HG03175 (cell line): ENCODE measurements around the gene CCNG2.
"Not testable (repeated sequence)": the region's sequence is repeated elsewhere in the genome, so short reads cannot be mapped to it uniquely, and the experiment has no call there.

Experiments
- ATAC-seq: cut with Tn5 transposase; IDR thresholded peaks from one replicate; pipeline ENCODE4 v1.9.1; 2021; ENCODE audit warnings: mild to moderate bottlenecking, moderate library complexity; ENCODE audit not compliant: unreplicated experiment

Gene CCNG2, protein sequence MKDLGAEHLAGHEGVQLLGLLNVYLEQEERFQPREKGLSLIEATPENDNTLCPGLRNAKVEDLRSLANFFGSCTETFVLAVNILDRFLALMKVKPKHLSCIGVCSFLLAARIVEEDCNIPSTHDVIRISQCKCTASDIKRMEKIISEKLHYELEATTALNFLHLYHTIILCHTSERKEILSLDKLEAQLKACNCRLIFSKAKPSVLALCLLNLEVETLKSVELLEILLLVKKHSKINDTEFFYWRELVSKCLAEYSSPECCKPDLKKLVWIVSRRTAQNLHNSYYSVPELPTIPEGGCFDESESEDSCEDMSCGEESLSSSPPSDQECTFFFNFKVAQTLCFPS

DNA sequence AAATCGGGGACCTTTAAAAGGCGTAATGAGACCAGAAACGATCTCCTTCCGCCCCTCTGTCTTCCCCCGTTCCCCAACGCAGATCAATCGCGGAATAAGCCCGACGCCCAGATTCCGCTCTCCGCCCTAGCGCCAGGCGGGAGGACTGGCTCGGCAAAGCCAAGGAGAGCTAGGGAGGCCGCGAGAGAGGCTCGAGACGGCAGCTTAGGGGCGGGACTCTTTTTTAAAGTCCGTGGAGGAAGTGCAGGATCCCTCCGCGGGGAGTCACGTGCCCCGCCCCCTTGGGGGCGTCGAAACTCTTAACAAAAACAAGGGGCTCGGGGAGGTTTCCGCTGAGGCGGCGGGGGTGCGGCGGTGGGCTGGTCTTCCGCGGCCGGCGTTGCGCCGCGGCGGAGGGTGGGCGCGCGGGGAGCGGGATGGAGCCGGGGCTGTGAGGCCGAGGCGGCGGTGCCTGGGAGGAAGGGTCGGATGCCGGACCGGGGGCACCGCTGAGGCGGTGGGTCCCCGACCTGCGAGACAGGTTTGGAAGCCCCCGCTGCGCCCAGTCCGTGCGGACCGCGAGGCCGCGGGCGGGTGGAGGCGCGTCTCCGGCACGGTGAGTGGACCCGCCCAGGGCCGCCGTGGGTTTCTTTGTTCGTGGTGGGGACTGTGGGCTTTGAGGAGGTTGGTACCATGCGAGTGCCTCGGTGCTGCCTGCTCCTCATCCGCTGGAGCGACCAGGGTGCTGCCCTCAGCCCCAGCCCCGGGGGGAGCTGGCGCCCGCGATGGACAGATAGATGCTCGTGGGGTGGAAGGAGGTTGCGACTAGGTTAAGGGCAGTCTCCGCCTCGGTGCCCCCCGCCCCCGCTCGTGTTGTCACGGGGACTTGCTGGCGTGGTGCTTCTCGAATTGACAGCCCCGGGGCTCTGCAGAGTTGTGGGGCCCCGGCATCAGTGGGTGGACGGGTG lies at the start of gene CCNG2:
TSS of gene CCNG2 (plus strand) at position 296 of the 947 bp plus-strand sequence. CDS start 1,326 bp downstream, outside the sequence.
- peak; percentile 20 for ATAC-seq

DNA sequence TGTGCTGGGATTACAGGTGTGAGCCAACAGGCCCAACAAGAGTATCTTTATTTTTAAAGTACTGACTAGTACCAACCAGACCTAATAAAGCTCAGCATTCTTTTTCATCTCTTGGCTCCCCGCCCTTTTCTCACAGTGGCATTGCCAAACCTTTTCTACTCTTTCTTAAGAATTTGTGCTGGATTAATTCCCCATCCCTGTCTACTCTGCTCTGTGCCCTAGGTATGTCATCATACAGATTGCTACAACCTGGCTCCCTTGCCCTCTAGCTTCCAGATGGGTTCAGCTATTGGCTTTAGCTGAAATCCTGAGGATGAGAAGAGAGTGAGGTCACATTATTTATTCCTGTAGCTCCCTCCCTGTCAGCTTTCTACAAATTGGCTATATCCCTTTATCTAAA lies 46.3 kb upstream of the CCNG2 start:
- no peak for ATAC-seq

DNA sequence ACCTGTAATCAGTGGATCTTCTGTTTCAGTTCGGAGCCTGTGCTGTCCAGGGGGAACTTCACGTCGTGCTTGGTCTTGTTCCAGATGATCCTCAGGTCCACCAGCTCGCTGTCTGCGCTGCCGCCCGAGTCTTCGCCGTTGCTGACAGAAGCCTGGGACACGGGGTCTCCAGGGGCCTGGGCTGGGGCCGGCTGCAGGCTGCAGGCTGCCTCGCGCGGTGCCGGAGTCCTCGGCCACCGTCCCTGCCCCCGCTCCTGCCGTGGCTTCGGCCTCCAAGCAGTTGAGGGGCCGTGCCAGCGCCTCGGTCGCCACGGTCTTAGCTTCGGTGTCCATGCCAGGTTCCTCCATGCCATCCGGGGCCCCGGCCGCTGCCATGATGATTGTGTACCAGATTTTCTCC lies 43.9 kb upstream of the CCNG2 start:
- no peak for ATAC-seq

DNA sequence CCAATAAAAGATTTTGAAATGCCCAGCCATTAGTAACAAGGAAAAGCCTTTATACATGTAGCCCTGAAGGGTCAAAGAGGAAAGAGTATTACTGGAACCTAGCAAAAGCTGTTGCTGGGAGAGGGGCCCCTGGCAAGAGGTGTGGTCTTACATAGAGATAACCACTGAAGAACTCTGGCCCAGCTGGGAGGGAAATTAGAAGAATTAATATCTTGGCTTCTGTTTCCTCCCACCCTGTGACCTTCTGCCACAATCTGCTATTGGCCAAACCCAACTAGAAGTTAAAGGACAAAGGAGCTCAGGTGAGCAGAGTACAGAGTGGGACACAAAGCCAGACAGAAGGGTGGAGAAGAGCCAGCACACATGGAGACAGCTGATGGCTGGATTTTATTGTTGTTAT lies 39.3 kb upstream of the CCNG2 start:
- ATAC-seq, result no peak

DNA sequence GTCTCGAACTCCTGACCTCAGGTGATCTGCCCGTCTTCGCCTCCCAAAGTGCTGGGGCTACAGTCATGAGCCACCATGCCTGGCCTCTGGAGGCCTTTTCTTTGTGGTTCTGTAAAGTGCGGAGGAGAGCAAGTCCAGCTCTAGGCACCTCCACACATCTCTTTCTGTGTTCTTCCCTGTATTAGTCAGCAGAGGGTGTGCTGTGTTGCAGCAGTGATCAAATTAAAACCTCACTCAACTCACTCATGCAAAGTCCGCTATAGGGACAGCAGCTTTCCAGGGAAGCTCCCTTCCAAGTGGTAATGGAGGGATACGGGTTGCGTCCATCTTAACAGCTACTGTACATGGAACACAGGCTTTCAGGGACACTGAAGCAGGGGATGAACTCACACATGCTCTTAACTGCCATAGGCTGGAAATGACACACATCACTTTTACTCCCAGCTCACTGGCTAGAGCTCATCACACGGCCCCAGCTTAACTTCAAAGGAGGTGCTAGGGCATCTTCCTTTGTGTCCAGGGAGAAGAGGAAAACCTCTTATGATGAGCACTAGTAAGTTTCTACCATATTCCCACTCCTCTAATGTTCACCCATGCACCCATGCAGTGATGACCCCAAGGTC lies 36.0 kb upstream of the CCNG2 start:
- ATAC-seq, result peak; percentile 56

DNA sequence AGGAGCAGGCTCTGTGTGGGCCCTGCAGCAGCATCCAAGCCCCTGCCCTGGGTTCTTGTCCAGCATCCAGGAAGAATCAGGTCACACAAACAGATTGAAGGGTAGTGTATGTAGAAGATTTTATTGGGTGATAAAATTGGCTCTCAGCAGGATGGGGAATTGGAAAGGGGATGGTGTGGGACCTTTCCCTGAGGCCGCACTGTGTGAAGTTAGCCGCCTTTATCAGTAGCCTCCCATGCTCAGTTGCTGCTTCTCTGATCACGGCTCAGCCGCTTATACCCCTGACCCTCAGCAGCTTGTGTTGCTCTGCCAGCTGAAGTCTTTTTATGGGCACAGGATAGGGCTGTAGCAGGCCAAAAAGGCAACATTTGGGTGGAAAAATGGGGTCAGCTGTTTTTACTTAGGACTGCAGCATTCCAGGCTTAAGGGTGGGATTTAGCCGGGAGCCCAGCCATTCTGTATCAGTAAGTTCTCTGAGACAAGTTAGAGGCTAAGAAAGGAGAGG lies 35.2 kb upstream of the CCNG2 start:
- no peak for ATAC-seq

DNA sequence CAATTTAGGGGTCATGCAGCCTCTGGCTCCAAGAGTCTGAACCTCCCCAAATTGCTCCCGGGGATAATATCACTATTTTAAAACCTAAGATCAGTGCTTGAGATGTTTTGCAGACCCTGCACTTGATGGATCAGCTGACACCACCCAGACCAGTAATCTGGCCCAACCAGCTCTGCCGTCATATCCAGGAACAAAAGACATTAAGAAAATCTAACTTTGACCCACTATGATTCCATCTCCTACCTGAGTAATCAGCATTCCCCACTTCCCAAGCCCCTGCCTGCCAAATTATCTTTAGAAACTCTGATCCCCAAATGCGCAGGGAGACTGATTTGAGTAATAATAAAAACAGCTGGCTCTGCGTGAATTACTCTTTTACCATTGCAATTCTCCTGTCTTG lies 34.4 kb upstream of the CCNG2 start:
- no peak for ATAC-seq

DNA sequence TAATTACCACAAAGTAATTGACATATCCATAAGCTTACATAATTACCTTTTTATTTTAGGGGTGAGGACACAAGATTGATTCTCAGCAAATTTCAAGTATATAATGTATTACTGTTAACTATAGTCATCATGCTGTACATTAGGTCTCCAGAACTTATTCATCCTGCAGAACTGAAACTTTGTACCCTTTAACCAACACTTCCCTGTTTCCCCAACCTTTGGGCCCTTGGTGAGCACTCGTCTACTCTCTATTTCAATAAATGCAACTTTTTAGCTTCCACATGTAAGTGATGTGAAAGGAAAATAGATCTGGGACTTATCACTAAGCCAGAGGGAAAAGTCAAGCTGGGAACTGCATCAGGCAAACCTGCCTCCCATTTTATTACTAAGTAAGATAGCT lies 33.6 kb upstream of the CCNG2 start:
- no peak for ATAC-seq

DNA sequence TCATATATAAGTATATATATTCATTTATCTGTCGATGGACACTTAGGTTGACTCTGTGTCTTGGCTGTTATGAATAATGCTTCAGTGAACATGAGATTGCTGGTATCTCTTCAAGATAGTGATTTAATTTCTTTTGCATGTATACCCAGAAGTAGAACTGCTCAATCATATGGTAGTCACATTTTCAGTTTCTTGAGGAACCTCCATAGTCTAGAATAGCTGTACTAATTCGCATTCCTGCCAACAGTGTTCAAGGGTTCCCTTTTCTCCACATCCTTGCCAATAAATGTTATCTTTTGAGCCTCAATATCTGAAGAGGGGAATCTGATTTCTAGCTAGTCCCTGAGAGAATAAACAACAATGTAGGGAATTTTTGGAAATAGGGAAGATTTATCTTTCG lies 32.4 kb upstream of the CCNG2 start:
- ATAC-seq, result no peak

DNA sequence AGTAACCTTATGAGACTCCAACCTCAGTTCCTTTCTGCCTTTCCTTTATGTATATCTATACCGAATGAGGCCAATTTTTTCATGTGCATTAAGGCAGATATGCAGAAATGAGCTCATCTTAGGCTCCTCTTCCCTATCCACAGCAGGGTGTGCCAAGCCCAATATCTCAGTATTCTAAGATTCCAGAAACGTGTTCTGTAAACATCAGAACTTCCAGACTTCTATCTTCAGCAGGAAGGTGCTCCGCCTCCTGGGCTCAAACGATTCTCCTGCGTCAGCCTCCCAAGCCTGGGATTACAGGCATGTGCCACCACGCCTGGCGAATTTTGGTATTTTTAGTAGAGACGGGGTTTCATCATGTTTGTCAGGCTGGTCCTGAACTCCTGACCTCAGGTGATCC lies 31.0 kb upstream of the CCNG2 start:
- no peak for ATAC-seq

DNA sequence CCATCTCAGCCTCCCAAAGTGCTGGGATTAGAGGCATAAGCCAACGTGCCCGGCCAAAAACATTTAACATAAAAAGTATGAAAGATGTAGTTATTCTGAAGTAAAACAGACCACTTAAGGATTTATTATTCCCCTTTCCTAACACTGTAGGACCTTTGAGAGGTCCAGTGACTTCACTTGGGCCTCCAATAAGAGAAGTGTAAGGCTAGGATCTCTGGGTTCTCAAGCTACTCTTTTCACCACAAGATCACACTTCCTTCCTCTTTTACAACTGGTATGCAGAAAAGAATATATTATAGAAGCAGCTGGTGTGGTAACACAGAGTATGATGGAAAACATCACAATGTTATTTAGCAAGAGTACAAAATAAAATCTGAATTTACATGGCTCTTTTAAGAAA lies 30.2 kb upstream of the CCNG2 start:
- peak; percentile 90 for ATAC-seq

DNA sequence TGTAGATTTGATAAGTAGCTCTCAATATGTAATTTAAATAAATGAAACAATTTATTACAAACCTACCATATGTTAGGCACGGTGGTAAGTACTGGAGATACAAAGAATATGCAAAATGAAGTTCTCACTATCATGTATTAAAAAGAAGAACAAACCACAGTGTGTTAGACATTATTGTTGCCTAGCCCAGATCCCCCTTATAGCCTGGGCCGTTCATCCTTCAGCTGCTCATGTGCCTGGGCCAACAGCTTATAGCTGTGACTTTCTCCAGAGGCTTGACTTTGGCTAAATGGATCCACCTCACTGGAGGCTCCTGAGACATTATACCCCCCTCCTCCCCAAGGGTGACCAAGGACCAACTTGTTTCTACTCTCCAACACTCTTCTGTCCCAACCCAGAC lies 29.8 kb upstream of the CCNG2 start:
- ATAC-seq, result peak; percentile 63

DNA sequence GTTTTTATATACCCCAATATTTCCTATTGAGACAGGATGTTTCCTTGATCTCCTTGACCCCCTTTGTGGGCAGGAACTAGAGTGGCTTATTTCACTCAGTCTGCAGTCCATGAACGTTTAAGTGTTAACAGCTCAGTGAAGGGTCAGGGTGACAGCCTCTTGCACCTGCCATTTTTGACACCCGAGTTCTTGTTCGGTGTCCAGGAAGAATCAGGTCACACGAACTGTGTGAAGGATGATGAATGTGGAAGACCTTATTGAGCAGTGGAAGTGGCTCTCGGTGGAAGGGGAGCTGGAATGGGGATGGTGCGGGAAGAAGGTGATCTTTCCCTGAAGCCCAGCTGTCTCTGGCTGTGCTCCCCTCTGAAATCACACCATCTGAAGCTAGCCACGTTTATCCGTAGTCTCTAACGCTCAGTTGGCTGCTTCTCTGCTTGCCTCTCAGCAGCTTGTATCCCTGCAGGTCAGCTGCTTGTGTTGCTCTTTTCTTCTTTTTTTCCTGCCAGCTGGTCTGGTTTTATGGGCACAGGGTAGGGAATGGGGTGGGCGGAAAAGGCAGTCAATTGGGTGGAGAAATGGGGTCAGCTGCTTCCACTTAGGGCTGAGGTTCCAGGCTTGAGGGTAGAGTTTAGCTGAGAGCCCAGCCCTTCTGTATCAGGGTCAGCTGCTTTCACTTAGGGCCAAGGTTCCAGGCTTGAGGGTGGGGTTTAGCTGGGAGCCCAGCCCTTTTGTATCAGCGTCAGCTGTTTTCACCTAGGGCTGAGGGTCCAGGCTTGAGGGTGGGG lies 29.0 kb upstream of the CCNG2 start:
- no peak for ATAC-seq

DNA sequence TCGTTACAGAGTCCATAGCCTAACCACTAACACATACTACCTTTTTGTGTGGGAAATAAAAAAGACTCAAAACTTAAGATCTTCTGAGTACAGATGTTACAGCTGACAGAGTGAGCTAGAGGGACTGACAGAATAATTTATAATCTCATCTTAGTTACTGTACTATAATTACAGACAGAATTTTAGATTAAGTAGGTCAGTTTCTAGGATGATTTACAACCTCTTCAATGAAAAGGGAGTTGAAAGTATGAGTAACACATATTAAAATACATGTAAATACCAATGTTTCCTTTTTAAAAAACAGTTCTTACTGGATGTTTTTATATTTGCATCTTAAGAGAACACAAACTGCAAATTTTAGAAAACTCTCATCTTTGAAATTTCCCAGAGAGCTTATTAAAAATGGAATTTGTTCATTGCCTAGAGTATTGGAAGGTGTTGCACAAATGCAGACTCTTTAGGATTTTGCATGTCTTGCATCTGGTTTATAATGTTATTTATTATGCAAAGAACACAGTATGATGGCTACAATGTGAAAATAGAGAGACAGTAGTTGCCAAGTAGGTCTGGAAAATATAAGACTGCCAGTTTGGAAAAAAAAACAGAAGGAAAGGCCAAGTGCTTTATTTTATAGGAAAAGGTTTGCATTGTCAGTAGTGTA lies 24.2 kb upstream of the CCNG2 start:
- no peak for ATAC-seq

DNA sequence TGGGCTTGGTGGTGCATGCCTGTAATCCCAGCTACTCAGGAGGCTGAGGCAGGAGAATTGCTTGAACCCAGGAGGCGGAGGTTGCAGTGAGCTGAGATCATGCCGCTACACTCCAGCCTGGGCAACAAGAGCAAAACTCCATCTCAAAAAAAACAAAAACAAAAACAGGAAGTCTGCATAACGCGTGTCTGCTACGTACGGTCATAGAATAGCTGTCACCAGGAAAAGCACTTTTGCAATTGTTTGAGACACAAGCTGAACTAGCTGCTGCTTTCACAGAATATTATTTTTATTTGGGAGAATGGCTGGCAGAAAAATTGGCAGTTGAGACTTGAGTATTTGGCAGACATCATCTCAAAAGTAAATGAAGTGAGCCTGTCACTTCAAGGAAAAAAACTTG lies 19.6 kb upstream of the CCNG2 start:
- ATAC-seq, result not testable (repeated sequence)

DNA sequence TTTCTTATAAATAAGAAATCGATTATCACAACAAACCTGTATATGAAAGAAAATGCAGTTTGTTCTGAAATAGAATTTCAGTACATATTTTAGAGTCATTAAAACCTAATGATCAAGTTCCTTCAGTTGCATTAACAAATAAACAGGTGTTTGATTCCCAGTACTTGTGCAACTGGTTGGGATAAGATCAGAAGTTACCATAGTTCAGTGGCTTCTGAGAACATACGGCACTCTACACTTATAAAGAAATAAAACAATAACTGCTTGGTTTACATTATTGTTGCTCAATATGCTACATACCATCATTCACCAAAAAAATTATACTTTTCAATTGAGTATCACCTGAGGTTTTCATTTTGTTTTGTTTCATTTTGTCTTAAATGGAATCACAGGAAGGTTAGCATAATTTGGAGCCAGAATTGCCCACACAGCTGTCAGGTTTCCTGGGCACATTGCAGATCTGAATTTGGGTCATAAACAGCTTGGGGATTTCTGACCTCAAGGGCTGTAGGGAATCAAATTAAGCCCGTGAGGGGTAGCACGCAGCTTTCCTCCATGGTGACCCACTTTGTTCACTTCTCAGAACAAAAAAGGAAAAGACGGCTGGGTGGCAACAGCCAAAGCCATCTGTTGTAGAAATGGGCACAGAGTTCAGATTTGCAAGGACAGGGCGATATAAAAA lies 14.9 kb upstream of the CCNG2 start:
- ATAC-seq, result no peak

DNA sequence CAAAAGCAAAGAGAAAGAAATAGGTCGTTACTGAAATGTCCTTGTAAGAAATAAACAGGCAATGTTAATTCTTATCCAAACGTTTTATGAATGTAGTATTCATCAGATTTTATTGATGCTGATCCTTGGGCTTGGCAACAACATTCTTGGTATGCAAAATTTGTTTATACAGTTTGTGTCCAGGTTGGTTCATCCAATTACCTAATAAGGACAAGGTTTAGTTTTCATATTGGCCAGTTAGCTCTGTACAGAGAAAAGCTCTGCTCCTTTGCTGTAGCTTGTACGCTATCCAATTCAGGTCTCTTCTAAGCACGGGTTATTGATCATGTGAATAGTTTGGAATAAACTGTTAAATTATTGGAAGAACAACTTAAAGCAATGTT lies 14.4 kb upstream of the CCNG2 start:
- no peak for ATAC-seq

DNA sequence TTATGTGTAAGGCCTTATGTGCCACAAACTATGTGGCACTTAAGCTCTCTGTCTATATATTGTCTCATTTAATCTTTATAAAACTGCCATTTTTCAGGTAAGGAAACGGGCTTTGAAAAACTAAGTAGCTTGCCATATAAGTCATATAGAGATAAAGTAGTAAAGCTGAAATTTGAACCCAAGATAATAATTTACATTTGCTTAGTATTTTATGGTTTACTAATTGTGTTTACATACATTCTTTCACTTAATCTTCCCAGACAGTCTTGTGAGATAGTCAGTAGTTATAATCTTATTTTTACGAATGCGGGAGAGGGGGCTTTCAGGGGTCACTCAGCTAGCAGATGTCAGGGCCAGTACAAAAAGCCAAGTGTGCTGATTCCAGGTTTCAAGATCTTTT lies 13.9 kb upstream of the CCNG2 start:
- ATAC-seq, result no peak

DNA sequence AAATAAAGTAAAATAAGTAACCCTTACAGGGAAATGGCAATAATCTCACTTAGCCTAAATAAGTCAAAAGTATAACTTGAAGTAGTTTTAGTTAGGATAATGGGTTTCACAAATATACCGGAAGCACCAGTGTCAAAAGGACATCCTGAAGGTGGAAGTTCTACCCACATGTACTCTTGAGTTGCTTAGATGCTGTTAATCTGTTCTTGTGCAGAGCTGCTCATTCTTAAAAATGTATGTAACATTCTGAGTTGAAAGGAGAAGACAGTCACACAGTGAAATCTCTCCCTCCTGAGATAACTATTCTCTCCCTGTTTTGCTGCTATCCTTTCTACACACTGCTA lies 11.2 kb upstream of the CCNG2 start:
- no peak for ATAC-seq
